Glomerular visceral epithelial cell (primary cell): ENCODE measurements around the gene VEZF1.

Experiments
- DNase-seq: peaks from one replicate; pipeline ENCODE4 v3.0.0-alpha.2; 2016; ENCODE audit errors: extremely low spot score

Gene VEZF1

DNA sequence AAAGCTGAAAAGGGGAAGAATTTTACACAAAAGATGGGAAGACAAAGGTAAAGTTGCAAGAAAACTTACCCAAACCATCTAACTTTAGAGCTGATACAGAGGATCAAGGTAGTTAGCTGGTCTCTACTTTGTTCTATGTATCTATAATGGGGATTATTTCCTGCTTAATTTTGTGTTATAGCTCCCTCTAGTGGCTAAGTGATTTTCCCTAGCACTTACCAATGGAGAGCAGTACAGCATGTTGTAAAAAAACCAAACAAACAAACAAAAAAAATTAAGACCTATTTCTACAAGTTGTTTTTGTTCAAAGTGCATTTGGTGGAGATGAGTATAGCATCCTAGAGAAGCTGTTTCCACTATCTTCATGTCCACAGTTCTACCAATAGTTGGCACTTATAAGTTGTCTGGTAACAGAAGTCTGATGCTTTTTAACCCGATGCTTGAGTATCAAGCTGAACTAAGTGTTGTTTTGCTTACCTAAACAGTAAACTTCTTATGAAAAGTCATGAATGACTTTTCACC lies 11.5 kb upstream of the VEZF1 start:
- DNase-seq: peak; percentile 77

DNA sequence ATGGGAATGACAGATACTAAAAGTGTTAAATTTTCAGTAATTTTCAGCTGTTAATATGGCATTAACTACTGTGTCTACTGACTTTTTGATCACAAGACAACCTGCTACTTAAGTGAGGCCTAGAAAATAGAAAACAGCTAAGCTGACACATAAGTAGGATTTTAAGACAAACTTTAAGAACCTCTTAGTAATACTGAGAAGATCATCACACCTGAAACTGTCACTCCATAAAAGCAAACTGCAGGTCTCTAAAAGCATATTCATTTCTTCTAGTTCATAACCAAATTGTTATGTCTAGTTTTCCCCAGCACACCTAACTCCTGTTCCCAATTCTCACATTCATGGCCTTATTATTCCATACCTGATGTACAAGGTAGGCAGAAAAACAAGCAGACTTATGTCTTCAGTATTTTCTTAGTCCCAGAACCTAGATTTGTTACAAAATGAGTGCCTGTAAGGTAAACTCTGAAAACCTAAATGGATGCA lies 11.0 kb upstream of the VEZF1 start:
- DNase-seq: no peak

DNA sequence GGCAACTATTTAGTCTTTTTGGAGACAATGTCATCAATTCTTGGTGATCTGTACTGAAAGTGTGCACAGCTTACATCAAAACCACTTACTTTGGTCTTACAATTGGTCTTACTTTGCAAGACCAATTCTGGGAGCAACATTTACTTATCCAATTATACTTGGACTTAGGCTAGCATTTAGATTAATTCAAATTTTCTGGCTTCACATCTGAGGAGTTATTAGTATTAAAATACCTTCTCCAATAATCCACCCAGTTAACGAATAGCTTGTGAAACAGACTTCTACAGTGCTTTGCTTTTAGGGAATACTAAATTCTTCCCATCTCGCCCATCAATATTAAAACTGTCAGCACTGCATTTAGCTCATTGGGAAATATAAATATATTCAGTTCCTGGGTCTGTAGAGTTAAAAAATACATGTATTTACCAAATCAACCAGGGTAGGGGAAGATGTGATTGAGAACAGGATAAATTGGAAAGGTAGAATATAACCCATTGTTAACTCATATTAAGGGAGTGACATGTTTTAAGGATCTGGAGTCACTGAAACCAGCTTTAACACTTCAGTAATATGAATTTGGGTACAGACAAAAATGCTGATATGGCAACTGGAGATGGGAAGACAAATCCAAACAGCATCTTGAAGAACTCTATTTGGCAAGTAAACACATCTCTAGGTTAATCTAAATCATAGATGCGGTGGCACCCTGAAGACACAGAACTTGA lies 9.2 kb upstream of the VEZF1 start:
- no peak for DNase-seq

DNA sequence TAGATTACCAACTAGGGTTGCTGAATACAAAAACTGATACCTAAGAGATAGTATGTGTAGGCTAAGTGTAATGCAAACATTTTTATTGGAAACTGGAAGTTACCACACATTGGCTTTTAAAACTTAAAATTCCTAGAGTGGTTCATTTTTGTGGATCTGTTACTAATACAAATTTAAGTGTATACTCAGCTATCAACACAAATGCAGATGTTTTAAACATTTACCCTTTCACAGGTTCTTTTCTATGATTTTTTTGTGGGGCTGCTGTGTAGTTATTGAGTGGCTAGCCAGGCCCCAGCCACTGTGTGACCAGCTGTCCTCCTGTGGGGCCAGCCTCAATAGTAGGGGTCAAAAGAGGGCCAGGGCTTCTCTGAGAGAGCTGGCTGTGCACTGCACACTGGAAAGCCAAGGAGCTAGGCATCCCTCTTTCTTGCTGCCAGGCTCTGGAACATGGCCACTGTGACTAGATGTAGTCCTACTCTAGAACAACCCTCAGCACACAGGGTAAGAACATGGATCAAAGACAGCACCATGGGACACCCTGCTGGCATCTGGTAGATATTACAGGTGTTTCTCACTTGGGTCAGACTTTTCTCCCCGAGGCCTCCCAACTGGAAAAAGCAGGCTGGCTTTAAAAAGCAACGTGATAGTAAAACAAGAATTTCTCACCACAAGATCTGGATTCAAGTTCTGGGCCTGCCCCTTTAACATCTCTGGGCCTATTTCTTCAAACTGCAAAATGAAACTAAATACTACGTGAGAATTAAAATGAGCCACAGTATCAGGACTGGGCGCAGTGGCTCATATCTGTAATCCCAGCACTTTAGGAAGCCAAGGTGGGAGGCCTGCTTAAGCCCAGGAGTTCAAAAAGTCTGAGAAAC lies 7.3 kb upstream of the VEZF1 start:
- peak; percentile 81 for DNase-seq

DNA sequence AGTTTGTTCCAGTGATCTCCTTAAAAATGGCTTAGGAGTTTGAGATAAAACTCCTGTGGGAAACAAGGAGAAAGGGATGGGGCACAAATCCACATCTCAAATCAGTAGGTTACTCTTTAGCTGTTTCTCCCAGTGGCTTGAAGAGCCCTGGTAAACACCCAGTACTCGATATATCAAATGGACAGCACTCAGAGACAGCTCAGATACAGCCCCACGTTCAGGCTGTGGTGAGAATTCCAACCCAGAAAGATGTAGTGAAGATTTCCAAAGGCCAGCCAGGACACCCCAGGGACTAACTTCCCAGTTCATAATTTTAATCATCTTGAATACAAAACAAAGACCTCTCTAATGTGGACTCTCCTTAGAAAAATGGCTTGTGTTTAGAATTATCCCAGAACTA lies 6.4 kb upstream of the VEZF1 start:
- DNase-seq: no peak

DNA sequence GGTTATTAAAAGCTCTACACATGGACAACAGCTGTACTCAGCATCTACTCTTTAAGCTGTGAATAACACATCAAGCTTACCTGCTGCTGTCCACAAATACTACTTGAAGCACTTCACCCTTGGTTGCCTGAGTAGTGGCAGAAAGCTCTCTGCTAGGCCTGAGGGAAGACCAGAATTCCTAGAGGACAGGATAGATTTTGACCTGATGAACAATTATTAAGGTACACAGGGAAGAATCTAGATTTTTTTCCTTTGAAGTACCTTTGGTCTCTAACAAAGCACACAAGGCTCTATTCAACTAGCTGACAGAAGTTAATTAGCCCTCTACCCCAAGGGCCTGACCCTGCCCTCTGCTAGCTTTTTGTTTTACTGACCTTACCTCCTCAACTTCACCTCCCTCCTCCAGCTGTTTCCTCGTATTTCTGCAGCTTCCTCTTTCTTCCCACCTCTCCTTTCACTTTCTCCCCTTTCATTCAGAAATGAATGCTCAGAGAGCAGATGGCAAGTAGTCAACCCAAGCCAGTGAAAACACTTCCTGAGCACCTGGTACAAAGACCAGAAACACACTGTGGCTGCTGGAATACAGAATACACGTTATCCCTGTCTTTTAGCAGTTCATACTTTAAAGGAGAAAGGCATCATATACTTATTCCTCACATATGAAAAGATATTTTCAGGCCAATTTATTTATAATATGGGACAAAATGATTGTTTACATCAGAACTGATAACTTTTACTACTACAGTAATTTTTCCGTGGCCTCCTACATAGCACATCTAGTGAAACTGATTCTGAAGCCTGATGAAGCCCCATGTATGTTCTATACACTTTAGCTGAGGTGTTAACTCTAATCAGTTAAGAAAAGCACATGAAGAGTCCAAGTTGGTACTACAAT lies 5.7 kb upstream of the VEZF1 start:
- DNase-seq: no peak

DNA sequence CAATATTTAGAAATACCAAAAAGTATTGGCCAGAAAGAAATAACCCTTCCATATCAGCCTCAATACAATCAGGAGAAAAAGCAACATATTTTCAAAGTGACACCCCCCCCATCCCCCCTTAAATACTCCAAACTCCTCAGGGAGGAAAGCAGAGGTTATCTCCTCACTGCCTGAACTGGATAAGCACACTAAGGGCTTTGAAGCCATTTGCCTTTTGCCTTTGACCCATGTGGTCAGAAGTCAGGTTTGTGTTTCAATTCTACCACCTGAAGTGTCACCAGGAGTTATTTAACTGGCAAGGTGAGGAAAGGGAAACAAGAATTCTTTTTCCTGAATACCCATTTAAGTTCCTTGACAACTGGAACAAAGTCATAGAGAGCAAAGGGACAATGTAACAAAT lies 3.5 kb upstream of the VEZF1 start:
- DNase-seq: no peak

DNA sequence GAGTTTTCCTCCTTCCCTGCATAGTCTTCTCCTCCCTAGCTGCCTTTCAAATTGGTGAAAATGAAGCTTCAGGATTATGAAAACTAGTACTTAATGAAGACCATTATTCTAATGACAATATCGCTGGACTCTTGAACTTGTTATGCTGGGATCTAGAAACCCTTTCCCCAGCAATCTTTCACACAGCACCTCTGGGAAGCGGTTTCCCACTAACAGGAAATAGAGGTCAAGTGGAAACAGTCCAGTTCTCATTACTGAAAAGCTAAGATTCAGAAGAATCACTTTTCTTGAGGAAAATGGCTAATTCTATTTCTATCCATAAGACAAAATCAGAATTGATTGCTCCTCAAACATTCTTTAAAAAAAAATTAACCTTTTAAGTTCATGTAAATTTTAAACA lies 2.0 kb upstream of the VEZF1 start:
- DNase-seq: no peak

DNA sequence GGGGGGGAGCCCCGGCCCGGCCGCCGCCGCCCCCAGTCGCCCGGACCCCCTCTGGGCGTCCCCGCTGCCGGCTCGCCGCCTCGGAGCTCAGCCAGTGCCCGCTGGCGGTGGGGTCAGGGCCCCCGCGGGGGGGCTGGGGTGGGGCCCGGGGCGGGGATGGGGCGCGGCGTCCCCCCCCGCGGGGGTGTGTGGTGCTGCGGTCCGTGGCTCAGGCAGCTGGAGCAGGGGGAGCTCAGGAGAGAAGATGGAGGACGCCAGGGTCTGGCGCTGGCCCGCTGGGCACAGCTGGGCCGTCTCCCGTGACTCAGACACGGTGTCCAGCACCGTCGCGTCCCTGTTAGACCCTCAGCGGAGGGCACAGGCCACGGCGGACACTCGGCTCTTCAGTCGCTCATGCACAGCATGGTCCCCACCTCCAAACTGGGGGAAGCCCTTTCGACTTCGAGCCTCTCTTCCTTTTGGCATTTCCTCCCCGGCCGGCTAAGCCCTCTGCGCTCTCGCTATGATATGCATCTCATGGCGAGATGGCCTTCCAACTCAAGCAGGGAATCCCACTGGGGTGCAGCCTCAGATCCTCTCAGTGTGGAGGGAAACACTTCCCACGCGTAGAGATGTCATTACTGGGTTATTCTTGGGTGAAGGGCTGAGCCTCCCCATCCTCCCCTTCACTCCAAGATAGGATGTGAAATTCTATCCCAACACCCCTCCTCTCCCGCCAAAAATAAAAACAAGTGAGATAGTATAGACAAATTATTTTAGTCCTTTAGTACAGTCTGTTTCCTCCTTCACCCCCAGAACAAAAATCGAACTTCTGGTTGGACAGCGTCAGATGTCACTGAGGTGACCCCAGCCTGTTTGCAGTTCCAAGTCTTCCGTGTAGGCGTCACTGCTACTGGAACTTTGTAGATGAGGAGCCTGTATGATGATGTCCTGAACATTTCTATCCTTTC lies 522 bp upstream of the VEZF1 start:
- DNase-seq: peak; percentile 84

DNA sequence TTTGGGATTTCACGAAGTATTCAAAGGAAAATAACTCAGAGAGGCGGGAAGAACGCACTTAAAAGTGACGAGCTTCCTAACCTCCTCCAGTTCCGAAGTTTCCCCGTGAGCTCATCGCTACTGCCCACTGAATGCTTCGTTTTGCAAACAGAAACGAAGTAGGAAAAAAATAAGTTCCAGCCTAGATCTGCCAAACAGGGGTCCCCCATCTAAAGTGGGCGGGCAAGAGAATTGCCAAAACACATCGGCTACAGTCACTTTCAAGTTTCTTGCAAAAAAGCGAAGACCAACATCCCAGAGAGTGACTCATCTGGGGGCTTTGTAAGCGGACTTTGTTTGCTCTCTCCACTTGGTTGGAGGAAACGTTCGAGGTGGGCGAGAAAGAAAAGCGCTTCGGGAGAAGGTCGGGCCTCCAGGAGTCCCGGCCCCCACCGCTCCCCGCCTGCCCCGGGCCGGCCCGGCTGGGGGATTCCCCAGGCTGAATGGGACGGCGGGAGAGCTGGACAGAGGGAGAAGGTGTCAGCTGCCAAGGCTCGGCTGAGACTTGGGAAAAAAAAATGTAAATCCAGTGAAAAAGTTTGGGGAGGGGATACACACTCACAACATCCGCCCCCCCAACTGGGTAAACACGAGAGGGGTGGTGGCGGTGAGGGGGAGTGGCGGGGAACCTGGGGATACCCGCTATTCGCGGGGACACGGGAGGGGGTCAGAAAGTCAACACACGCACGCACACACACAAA lies 1.0 kb downstream of the VEZF1 start:
- DNase-seq: peak; percentile 84

DNA sequence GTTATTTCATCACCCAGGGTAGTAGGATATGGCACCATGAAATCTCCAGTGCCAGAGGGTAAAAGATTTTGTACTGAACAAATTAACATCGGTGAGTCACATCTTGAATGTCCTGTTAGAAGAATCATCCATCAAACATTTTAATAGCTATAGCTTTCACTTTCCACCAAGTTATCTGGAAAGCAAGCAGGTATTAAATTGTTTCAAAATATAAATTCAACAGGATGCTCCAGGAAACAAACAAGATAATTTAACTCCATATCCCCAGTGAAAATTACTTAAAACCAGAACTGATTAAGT lies 2.4 kb downstream of the VEZF1 start:
- DNase-seq: peak; percentile 56

DNA sequence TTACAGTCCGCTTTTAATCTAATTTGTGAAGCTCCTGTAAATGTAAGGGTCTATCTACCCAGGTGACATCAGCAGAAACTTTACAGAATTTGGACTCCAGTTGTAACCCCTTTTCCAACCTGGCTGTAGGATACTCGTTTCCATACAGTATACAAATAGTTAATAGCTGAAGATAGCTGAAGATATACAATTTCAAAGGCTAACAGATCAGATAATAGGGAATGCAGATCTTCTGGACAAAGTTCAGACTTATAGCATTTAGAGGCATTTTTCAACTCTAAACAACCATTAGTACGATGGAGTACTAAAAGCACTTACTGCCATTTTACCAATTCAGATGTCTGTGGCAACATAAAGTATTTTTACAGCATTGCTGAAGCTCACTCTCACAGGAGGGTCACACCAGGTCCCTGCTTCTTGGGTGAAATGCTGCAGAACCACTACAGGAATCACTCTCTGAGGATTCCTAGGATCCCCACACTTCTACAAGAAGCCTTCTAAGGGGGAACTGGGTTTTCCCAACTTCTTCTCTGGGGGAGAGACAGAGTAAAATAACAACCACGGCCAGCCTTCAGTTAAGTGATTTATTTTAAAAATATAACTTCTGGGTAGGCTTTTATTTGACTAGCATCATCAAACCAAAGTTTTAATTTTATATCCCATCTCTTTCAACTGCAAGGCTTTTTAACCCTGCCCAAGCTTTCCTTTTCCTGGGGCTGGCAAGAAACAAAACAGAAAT lies 2.9 kb downstream of the VEZF1 start:
- DNase-seq: no peak

DNA sequence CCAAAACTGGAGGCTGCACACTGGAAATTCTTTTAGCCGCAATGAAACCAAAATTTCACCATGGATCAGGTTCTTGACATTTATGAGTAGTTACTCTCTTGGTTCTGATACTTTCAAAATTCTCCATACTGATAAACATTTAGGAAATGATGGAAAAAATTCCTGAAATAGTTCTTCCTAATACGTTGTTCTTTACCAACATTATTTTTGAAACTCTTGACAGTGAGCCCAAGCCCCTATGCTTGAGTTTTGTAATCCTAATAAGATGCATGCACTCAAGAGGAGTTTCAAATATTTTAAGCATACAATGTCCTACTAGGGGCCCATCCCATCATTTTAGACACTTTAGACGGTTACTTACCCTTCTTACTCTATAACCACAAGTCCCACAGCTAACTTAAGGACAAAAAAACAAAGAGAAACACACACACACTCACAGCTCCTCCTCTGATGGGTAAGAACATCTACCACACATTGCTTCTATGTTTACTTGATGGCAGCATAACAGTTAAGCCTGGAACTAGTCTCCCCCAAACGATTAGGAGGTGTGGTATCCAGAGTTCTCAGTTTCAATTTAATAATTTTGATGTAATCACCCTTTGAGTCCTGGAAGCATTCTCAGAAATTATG lies 3.7 kb downstream of the VEZF1 start:
- DNase-seq: no peak

DNA sequence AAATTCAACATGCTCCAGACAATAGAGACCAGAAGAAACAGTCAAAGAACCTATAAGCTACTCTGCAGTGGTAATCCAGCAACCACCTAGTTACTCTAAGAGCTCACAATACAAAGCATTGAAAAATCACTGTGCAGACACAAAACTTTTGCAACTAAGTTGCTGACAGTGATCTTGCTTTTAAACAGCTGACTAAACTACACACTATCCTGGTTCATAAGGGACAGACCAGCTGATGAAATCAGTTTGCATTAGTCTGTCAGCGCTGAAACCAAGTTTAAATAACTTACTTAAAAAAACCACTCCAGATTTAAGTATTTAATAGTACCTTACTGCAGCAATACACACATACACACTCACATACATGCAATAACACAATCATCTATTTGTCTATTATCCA lies 4.6 kb downstream of the VEZF1 start:
- no peak for DNase-seq

DNA sequence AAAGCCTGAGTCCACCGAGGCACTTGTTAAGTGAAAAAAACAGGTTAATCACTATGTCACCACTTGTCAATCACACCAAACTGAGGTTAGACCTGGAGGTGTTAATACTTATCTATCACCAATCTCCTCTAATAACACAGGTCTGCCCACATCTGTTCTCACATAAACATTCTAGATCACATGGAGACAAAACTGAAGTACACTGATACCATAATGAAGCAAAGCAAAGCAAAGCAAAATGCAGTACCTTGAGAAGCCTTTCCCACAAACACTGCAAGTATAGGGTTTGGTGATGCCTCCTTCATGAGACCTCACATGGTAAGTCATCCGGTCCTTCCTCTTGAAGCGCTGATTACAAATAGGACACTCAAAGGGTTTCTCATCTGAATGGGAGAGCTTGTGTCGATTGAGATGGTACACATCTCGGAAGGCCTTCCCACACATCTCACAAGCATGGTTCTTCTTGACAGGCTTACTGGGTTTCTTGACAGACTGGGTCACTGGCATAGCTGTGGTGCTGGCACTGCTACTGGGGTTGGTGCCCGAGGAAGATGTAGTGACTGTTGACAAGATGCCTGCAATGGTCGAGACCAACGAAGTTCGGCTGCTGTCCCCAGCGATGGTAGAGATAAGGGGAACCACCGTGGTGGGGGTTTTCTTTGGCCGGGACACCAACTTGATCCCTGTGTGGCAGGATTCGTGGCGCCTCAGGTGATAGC lies 5.4 kb downstream of the VEZF1 start:
- no peak for DNase-seq

DNA sequence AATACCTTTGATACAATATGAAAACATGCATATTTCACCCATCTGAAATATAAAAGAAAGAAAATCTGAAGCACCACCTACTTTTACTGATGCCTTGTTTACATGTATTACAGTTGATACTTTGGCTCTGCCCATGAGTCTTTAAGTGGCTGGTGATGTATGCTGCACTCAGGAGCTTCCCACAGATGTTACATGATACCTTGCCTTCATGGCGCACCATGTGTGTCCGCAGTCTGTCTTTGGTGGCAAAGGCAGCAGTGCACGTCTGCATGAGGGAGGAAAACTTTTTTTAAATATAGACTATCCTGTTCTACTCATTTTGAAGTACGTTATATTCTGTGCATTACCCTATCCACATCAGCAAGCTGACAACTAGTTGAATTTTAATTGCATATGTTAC lies 7.5 kb downstream of the VEZF1 start:
- no peak for DNase-seq

DNA sequence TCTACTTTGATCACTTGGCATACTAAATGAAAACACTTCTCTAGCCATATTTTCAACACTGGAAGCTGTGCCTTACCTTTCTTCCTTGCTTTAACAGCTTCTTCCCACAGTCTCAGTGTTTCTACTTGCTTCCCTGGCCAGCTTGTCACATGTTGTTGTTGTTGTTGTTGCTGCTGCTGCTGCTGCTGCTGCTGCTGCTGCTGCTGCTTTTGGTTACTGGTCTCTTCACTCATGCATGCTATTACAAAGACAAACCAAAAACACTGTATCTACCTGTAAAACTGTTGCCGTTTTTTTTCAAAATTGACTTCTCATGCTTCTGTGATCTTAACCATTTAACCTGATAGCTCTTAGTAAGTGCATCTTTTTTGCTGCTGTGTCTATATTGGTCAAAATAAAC lies 9.0 kb downstream of the VEZF1 start:
- DNase-seq: no peak

DNA sequence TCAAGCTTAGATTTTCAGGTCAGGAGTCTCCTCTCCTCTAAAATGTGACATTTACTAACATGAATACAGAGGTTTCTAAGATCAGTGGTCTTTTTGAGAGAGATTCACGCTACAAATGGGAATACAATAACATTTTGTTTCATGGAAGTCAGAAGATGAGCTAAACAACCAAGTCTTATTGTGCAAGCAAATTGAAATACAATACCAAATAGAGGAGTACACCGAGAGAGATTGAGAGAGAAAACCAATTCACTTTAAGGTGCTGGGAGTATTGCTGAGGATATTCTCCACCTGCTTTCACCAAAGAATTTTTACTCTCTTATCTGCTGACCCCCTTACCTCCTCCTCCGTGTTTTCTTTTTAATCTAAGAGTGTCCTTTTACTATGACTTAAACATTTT lies 11.5 kb downstream of the VEZF1 start:
- no peak for DNase-seq
